HL-60 (cell line): Measurements from ENCODE around the gene SPHK1.

Source experiments
- DNase-seq, 2 experiments: peaks; one replicate each; pipeline ENCODE4 v3.0.0-alpha.2; 2010 to 2020; ENCODE audit warnings: low read depth in 1 of 2, low spot score in 1 of 2
- H3K27ac ChIP-seq: fragments of 250-450 bp; sonication (Bioruptor Pico); replicated peaks from 2 replicates; pipeline ENCODE4 v1.5.1; 2020; ENCODE audit warnings: mild to moderate bottlenecking, moderate library complexity
- H3K27me3 ChIP-seq: fragments of 250-450 bp; sonication (Bioruptor Pico); 2 replicates; pipeline ENCODE4 v1.5.1; 2021; ENCODE audit warnings: mild to moderate bottlenecking, moderate library complexity; ENCODE audit not compliant: insufficient read depth, poor library complexity, severe bottlenecking
- H3K4me3 ChIP-seq: replicated peaks from 2 replicates; pipeline ENCODE4 v1.5.1; 2011; ENCODE audit warnings: mild to moderate bottlenecking, control low read depth, low read length; ENCODE audit not compliant: insufficient read depth
- GABPA ChIP-seq: IDR thresholded peaks from 2 replicates; pipeline ENCODE4 v1.6.1; 2012; ENCODE audit warnings: low read depth
- POLR2AphosphoS5 ChIP-seq: IDR thresholded peaks from 2 replicates; pipeline ENCODE4 v1.6.1; 2012; ENCODE audit warnings: low read depth
- SPI1 ChIP-seq: IDR thresholded peaks from 2 replicates; pipeline ENCODE4 v1.6.1; 2012; ENCODE audit warnings: low read depth, mild to moderate bottlenecking, borderline replicate concordance
- TF ChIP-seq, protein P1 (sequence below): IDR thresholded peaks from one replicate; pipeline ENCODE4 v1.5.1; 2011; ENCODE audit warnings: low read length, control low read depth, inconsistent platforms; ENCODE audit not compliant: insufficient read depth
- TF ChIP-seq, protein P2 (sequence below): IDR thresholded peaks from 2 replicates; pipeline ENCODE4 v1.6.1; 2012; ENCODE audit warnings: low read depth; ENCODE audit not compliant: insufficient replicate concordance

Gene SPHK1

DNA sequence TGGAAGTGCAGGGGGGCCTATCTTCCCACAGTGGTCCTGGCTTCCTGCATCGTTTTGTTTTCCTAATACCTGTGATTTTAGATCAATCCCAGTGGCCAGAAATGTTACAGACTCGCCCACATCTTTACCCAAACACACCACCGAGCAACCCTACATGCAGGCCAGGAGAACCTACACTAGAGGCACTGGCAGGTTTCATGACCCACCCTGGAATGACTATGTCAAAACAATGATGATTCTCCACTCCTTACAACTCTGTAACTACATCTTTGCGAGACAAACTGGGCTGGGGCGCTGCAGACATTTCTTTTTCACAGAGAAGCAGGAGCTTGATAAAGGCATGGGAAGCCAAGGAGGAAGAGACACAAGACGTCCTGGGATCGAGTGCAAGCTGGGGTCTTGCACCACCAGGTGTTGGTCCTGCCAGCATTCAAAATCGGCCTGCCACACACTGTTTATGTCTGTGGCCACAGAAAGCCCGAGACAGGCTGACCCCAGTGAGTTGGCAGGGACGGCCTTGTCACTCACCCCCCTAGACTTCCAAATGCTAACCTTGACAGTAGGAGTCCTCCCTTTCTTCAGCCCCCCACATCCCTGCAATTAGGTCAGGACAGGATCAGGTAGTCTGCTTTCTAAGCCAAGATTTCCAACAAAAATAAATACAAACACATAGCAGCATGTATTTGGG, 36.1 kb downstream of the SPHK1 start:
- Histone ChIP-seq H3K4me3 (no peak overlapping the region), H3K27ac (no peak overlapping the region), H3K27me3 (no peaks in the 10 kb centered on the region)
- no peak for TF ChIP-seq POLR2AphosphoS5
- no peak for TF ChIP-seq SPI1
- DNase-seq, result no peak

DNA sequence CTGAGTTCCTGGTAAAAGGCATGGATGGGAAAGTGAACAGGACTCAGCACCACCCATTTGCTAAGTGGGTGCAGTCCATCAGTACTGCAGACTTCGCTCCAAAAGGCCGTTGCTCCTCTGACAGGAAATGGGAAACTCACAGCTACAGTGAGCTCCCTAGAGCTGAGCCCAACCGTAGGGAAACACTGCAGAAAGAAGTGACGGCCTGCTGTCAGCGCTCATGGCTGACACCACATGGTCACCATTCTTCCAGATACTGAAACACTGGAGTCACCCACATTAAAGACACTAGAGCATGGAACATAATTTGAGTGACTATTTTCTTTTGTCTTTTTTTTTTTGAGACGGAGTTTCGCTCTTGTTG, 36.6 kb downstream of the SPHK1 start:
- TF ChIP-seq, protein P1, sequence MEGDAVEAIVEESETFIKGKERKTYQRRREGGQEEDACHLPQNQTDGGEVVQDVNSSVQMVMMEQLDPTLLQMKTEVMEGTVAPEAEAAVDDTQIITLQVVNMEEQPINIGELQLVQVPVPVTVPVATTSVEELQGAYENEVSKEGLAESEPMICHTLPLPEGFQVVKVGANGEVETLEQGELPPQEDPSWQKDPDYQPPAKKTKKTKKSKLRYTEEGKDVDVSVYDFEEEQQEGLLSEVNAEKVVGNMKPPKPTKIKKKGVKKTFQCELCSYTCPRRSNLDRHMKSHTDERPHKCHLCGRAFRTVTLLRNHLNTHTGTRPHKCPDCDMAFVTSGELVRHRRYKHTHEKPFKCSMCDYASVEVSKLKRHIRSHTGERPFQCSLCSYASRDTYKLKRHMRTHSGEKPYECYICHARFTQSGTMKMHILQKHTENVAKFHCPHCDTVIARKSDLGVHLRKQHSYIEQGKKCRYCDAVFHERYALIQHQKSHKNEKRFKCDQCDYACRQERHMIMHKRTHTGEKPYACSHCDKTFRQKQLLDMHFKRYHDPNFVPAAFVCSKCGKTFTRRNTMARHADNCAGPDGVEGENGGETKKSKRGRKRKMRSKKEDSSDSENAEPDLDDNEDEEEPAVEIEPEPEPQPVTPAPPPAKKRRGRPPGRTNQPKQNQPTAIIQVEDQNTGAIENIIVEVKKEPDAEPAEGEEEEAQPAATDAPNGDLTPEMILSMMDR, result no peak
- TF ChIP-seq POLR2AphosphoS5, result no peak
- TF ChIP-seq, protein P2, sequence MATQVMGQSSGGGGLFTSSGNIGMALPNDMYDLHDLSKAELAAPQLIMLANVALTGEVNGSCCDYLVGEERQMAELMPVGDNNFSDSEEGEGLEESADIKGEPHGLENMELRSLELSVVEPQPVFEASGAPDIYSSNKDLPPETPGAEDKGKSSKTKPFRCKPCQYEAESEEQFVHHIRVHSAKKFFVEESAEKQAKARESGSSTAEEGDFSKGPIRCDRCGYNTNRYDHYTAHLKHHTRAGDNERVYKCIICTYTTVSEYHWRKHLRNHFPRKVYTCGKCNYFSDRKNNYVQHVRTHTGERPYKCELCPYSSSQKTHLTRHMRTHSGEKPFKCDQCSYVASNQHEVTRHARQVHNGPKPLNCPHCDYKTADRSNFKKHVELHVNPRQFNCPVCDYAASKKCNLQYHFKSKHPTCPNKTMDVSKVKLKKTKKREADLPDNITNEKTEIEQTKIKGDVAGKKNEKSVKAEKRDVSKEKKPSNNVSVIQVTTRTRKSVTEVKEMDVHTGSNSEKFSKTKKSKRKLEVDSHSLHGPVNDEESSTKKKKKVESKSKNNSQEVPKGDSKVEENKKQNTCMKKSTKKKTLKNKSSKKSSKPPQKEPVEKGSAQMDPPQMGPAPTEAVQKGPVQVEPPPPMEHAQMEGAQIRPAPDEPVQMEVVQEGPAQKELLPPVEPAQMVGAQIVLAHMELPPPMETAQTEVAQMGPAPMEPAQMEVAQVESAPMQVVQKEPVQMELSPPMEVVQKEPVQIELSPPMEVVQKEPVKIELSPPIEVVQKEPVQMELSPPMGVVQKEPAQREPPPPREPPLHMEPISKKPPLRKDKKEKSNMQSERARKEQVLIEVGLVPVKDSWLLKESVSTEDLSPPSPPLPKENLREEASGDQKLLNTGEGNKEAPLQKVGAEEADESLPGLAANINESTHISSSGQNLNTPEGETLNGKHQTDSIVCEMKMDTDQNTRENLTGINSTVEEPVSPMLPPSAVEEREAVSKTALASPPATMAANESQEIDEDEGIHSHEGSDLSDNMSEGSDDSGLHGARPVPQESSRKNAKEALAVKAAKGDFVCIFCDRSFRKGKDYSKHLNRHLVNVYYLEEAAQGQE, result no peak
- no peak for TF ChIP-seq SPI1
- TF ChIP-seq GABPA, result no peak
- H3K27ac ChIP-seq, result no peak overlapping the region

DNA sequence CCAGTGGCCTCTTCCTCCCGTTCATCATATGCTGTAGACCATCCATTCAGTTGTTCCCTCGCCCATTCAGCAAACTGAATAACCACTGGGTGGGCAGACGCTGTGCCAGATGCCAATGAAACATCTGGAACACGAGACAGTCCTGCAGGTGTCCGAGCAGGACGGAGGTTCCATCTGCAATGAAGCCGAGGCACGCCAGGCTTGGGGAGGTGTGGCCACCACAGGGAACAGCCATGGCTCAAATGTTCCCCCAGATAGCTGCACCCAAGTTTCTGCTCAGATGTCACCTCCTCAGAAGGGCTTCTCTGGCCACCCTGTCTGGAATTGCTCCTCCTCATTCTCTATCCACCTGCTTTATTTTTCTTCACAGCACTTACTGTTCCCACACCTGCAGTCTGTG, 38.0 kb downstream of the SPHK1 start:
- Histone ChIP-seq H3K27ac (no peak overlapping the region), H3K27me3 (no peaks in the 10 kb centered on the region), H3K4me3 (no peak overlapping the region)
- TF ChIP-seq, protein P2, result no peak
- TF ChIP-seq POLR2AphosphoS5 (no peak), GABPA (no peak), SPI1 (no peak)
- TF ChIP-seq, protein P1, result no peak
- DNase-seq, result no peak

More for the DNA sequence above, 36.6 kb downstream of the SPHK1 start:
- DNase-seq, result no peak
- Histone ChIP-seq H3K4me3 (no peak overlapping the region), H3K27me3 (no peaks in the 10 kb centered on the region)

DNA sequence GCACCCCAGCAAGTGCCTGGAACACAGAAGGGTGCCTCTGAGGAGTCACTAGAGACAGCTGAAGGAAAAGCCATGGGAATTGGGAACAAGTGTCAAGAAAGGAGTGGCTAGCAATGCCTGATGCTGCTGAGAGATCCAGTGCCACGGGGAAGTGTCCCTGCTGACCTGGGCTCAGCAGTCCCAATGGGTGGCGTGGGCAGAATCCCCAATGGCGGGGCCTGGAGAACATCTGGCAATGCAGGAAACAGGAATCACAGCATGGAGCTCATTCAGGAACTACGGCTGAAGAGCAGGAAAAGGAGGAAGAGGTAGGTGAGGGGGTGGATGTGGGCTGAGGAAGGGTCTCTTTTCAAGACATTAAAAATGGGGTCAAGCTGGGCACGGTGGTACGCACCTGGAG, 38.5 kb downstream of the SPHK1 start:
- Histone ChIP-seq H3K27ac (no peak overlapping the region), H3K27me3 (no peaks in the 10 kb centered on the region), H3K4me3 (no peak overlapping the region)

More for the DNA sequence above, 38.5 kb downstream of the SPHK1 start:
- no peak for TF ChIP-seq GABPA
- TF ChIP-seq, protein P1, result no peak
- TF ChIP-seq POLR2AphosphoS5, result no peak
- TF ChIP-seq, protein P2, result no peak
- no peak for TF ChIP-seq SPI1
- DNase-seq, result no peak
